H9 (cell line): ENCODE data around the gene ADAMTSL4. TPM values are rescaled to one million over a fixed set of nuclear protein-coding genes. Genes with fewer than 3 reads are reported as not detected.

Experiments
- DNase-seq: peaks from one replicate; pipeline ENCODE4 v3.0.0-alpha.2; 2017
- H2AFZ ChIP-seq: one replicate; pipeline ENCODE4 v1.6.1; 2013; ENCODE audit warnings: mild to moderate bottlenecking, low read length, control low read depth, moderate library complexity
- H2AK5ac ChIP-seq: 2 replicates; pipeline ENCODE4 v1.6.1; 2013; ENCODE audit warnings: low read length, control low read depth, mixed read lengths; ENCODE audit not compliant: insufficient read length
- H2BK120ac ChIP-seq: one replicate; pipeline ENCODE4 v1.6.1; 2013; ENCODE audit warnings: low read depth, mild to moderate bottlenecking, low read length, control low read depth, inconsistent platforms; ENCODE audit not compliant: poor library complexity, severe bottlenecking
- H2BK12ac ChIP-seq: 2 replicates; pipeline ENCODE4 v1.6.1; 2013; ENCODE audit warnings: low read length, control low read depth, mixed read lengths, low read depth; ENCODE audit not compliant: insufficient read length
- H2BK15ac ChIP-seq: 2 replicates; pipeline ENCODE4 v1.6.1; 2013; ENCODE audit warnings: low read depth, low read length, control low read depth
- H2BK20ac ChIP-seq: one replicate; pipeline ENCODE4 v1.6.1; 2013; ENCODE audit warnings: low read depth, mild to moderate bottlenecking, low read length, control low read depth, inconsistent platforms; ENCODE audit not compliant: poor library complexity, severe bottlenecking
- H2BK5ac ChIP-seq: 2 replicates; pipeline ENCODE4 v1.6.1; 2013; ENCODE audit warnings: low read length, control low read depth, mixed read lengths; ENCODE audit not compliant: insufficient read length
- H3K14ac ChIP-seq: 2 replicates; pipeline ENCODE4 v1.6.1; 2013; ENCODE audit warnings: low read length, control low read depth; ENCODE audit not compliant: insufficient read depth
- H3K18ac ChIP-seq: 2 replicates; pipeline ENCODE4 v1.6.1; 2013; ENCODE audit warnings: low read depth, mild to moderate bottlenecking, mixed read lengths, low read length, control low read depth; ENCODE audit not compliant: insufficient read length
- H3K23ac ChIP-seq: 2 replicates; pipeline ENCODE4 v1.6.1; 2013; ENCODE audit warnings: low read length, control low read depth, mixed read lengths, low read depth; ENCODE audit not compliant: insufficient read length
- H3K23me2 ChIP-seq: 2 replicates; pipeline ENCODE4 v1.6.1; 2013; ENCODE audit warnings: low read depth, mild to moderate bottlenecking, mixed read lengths, low read length, control low read depth; ENCODE audit not compliant: insufficient read length, poor library complexity, severe bottlenecking
- H3K27ac ChIP-seq: 2 replicates; pipeline ENCODE4 v1.5.1; 2013; ENCODE audit warnings: low read length, control low read depth, mixed read lengths, low read depth; ENCODE audit not compliant: insufficient read length
- H3K27me3 ChIP-seq: 2 replicates; pipeline ENCODE4 v1.6.1; 2013; ENCODE audit warnings: low read length, control low read depth, inconsistent platforms; ENCODE audit not compliant: insufficient read depth
- H3K4ac ChIP-seq: 2 replicates; pipeline ENCODE4 v1.6.1; 2013; ENCODE audit warnings: low read depth, mild to moderate bottlenecking, control low read depth, inconsistent platforms, low read length, moderate library complexity
- H3K4me1 ChIP-seq: 2 replicates; pipeline ENCODE4 v1.6.1; 2013; ENCODE audit warnings: low read length, control low read depth, inconsistent platforms; ENCODE audit not compliant: insufficient read depth
- H3K4me2 ChIP-seq: 2 replicates; pipeline ENCODE4 v1.6.1; 2013; ENCODE audit warnings: low read length, control low read depth, mixed read lengths; ENCODE audit not compliant: insufficient read length, insufficient read depth
- H3K56ac ChIP-seq: 2 replicates; pipeline ENCODE4 v1.6.1; 2013; ENCODE audit warnings: low read depth, mild to moderate bottlenecking, mixed read lengths, low read length, control low read depth; ENCODE audit not compliant: insufficient read length
- H3K79me1 ChIP-seq: 2 replicates; pipeline ENCODE4 v1.6.1; 2013; ENCODE audit warnings: low read depth, mild to moderate bottlenecking, moderate library complexity, low read length, control low read depth, inconsistent platforms; ENCODE audit not compliant: insufficient read depth, poor library complexity, severe bottlenecking
- H3K79me2 ChIP-seq: 2 replicates; pipeline ENCODE4 v1.6.1; 2013; ENCODE audit warnings: low read length, control low read depth, inconsistent platforms; ENCODE audit not compliant: insufficient read depth
- H3K9ac ChIP-seq: 2 replicates; pipeline ENCODE4 v1.6.1; 2013; ENCODE audit warnings: low read length, control low read depth, mixed read lengths; ENCODE audit not compliant: insufficient read length; ENCODE audit errors: extremely low read depth
- H3K9me3 ChIP-seq: one replicate; pipeline ENCODE4 v1.6.1; 2013; ENCODE audit warnings: low read depth, low read length, inconsistent platforms; ENCODE audit not compliant: control insufficient read depth
- H3T11ph ChIP-seq: one replicate; pipeline ENCODE4 v1.6.1; 2013; ENCODE audit warnings: mild to moderate bottlenecking, low read length, control low read depth, inconsistent platforms
- H4K20me1 ChIP-seq: one replicate; pipeline ENCODE4 v1.6.1; 2013; ENCODE audit not compliant: control insufficient read depth, insufficient read length, insufficient read depth
- H4K5ac ChIP-seq: 2 replicates; pipeline ENCODE4 v1.6.1; 2013; ENCODE audit warnings: low read depth, mild to moderate bottlenecking, mixed read lengths, low read length, control low read depth; ENCODE audit not compliant: insufficient read length
- H4K8ac ChIP-seq: replicated peaks from 2 replicates; pipeline ENCODE4 v1.6.1; 2013; ENCODE audit warnings: low read length, control low read depth, mixed read lengths, low read depth; ENCODE audit not compliant: insufficient read length
- H4K91ac ChIP-seq: 2 replicates; pipeline ENCODE4 v1.6.1; 2013; ENCODE audit warnings: low read depth, mild to moderate bottlenecking, moderate library complexity, mixed read lengths, low read length, control low read depth; ENCODE audit not compliant: insufficient read length
- H3K27ac Mint-ChIP-seq, 3 experiments: 2 replicates in 2 of 3; 3 replicates in 1 of 3; pipeline ENCODE4 v1.8.0; 2020 to 2021; ENCODE audit warnings: mixed read lengths in 3 of 3, mild to moderate bottlenecking in 1 of 3, moderate library complexity in 1 of 3
- H3K27me3 Mint-ChIP-seq: 2 replicates; pipeline ENCODE4 v1.8.0; 2021; ENCODE audit warnings: low read depth, mild to moderate bottlenecking, moderate library complexity, mixed read lengths
- H3K36me3 Mint-ChIP-seq, 3 experiments: 2 replicates in 2 of 3; 3 replicates in 1 of 3; pipeline ENCODE4 v1.8.0; 2020 to 2021; ENCODE audit warnings: low read depth in 3 of 3, mixed read lengths in 3 of 3; ENCODE audit not compliant: insufficient read depth in 1 of 3
- H3K4me1 Mint-ChIP-seq, 2 experiments: 2 replicates each; pipeline ENCODE4 v1.8.0; 2020; ENCODE audit warnings: mixed read lengths in 2 of 2
- H3K4me3 Mint-ChIP-seq, 2 experiments: 2 replicates in 1 of 2; 3 replicates in 1 of 2; pipeline ENCODE4 v1.8.0; 2020 to 2021; ENCODE audit warnings: mild to moderate bottlenecking in 2 of 2, mixed read lengths in 2 of 2, moderate library complexity in 1 of 2
- H3K9me3 Mint-ChIP-seq, 2 experiments: 2 replicates in 1 of 2; 3 replicates in 1 of 2; pipeline ENCODE4 v1.8.0; 2020; ENCODE audit warnings: mild to moderate bottlenecking in 2 of 2, mixed read lengths in 2 of 2, moderate library complexity in 1 of 2
- WGBS: extraction: QIAGEN DNeasy Blood & Tissue Kit; methylation state at CpG from one replicate; pipeline ENCODE4 v1.1.7; 2013; ENCODE audit warnings: missing lambda C conversion rate, low lambda C conversion rate, mixed read lengths; ENCODE audit not compliant: insufficient read length; ENCODE audit errors: extremely low coverage; 5-methylcytosine and 5-hydroxymethylcytosine counted together
- total RNA-seq: library from RNA; stranded (reverse); gene quantifications from 2 replicates; pipeline ENCODE4 v1.2.1, GENCODE V29; 2021
- TF ChIP-seq, protein P1 (sequence below): fragments of 200-600 bp; sonication (generic); conservative IDR thresholded peaks from 3 replicates; pipeline ENCODE4 v1.8.0; 2021; ENCODE audit warnings: antibody characterized with exemption, mild to moderate bottlenecking

ADAMTSL4 gene
- total RNA-seq, 1 experiment from 2014 or later: 6.1 TPM

DNA sequence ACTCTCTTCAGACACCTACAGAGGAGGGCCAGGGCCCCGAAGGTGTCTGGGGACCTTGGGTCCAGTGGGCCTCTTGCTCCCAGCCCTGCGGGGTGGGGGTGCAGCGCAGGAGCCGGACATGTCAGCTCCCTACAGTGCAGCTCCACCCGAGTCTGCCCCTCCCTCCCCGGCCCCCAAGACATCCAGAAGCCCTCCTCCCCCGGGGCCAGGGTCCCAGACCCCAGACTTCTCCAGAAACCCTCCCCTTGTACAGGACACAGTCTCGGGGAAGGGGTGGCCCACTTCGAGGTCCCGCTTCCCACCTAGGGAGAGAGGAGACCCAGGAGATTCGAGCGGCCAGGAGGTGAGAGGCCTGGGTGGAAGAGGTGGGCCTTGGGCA, 3.7 kb downstream of the ADAMTSL4 start:
- Histone ChIP-seq H3K27ac (no peak overlapping the region), H3K56ac (no peak overlapping the region), H4K91ac (no peak overlapping the region), H3K4me2 (no peak overlapping the region), H3K14ac (no peak overlapping the region; the same call in 1 of the 2 replicates), H3T11ph (no peak overlapping the region), H3K23me2 (peaks cover 10% of the 10 kb centered on the region), H2BK120ac (no peak overlapping the region), H2BK5ac (no peak overlapping the region), H3K23ac (no peak overlapping the region), H3K9ac (no peak overlapping the region), H3K27me3 (peaks cover 3% of the 10 kb centered on the region; the same call in 1 of the 2 replicates), H4K5ac (no peak overlapping the region), H3K79me1 (no peaks in the 10 kb centered on the region), H4K20me1 (no peaks in the 10 kb centered on the region), H2AK5ac (no peak overlapping the region), H3K4ac (no peak overlapping the region), H3K9me3 (no peaks in the 10 kb centered on the region), H2BK20ac (no peak overlapping the region), H2BK15ac (no peak overlapping the region), H3K18ac (no peak overlapping the region), H3K4me1 (peaks cover 3% of the 10 kb centered on the region; the same call in 1 of the 2 replicates), H4K8ac (no peak overlapping the region), H3K79me2 (no peaks in the 10 kb centered on the region), H2BK12ac (no peak overlapping the region), H2AFZ (no peak overlapping the region)
- H3K36me3 Mint-ChIP-seq: peaks cover 5% of the 10 kb centered on the region in 3 experiments; a peak in 6 of 7 replicates
- no peak overlapping the region for H3K4me3 Mint-ChIP-seq
- DNase-seq: peak; percentile 22
- peaks cover 18 to 42% of the 10 kb centered on the region in 2 experiments for H3K4me1 Mint-ChIP-seq
- TF ChIP-seq, protein P1, sequence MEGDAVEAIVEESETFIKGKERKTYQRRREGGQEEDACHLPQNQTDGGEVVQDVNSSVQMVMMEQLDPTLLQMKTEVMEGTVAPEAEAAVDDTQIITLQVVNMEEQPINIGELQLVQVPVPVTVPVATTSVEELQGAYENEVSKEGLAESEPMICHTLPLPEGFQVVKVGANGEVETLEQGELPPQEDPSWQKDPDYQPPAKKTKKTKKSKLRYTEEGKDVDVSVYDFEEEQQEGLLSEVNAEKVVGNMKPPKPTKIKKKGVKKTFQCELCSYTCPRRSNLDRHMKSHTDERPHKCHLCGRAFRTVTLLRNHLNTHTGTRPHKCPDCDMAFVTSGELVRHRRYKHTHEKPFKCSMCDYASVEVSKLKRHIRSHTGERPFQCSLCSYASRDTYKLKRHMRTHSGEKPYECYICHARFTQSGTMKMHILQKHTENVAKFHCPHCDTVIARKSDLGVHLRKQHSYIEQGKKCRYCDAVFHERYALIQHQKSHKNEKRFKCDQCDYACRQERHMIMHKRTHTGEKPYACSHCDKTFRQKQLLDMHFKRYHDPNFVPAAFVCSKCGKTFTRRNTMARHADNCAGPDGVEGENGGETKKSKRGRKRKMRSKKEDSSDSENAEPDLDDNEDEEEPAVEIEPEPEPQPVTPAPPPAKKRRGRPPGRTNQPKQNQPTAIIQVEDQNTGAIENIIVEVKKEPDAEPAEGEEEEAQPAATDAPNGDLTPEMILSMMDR: no peak
- H3K27ac Mint-ChIP-seq: peak overlapping the region in 2 of 3 experiments; percentile 18 to 53; a peak in 3 of 7 replicates
- peaks cover 29% of the 10 kb centered on the region for H3K27me3 Mint-ChIP-seq
- no CpG with 5 or more reads among the region's 12 CpGs for WGBS
- no peaks in the 10 kb centered on the region for H3K9me3 Mint-ChIP-seq
